ENCODE measurements around the gene SMARCD2.

GRCh38 chr17:63817736-63818385 is 24.6 kb downstream of the SMARCD2 start:
- TF ChIP-seq CTCF (conservative IDR thresholded peaks at IDR 0.05; ENCODE audit: low read length) (no peak), EZH2phosphoT487 (IDR thresholded peaks at IDR 0.05; ENCODE audit: borderline replicate concordance, low read depth, low read length) (no peak)

Measured in OCI-LY7 (cell line).